GM12874 (cell line): ENCODE measurements around the gene ZNF71.

Experiments
- TF ChIP-seq, protein P1 (sequence below): IDR thresholded peaks from 2 replicates; pipeline ENCODE4 v1.5.1; 2011; ENCODE audit warnings: low read depth, mild to moderate bottlenecking, control low read depth, low read length, moderate library complexity; ENCODE audit not compliant: insufficient read depth

Gene ZNF71

DNA sequence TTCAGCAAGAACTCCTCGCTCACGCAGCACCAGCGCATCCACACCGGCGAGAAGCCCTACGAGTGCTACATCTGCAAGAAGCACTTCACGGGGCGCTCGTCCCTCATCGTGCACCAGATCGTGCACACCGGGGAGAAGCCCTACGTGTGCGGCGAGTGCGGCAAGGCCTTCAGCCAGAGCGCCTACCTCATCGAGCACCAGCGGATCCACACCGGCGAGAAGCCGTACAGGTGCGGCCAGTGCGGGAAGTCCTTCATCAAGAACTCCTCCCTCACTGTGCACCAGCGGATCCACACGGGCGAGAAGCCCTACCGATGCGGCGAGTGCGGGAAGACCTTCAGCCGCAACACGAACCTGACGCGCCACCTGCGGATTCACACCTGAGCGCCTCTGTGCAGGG is 27.3 kb downstream of the ZNF71 start:
- TF ChIP-seq, protein P1, sequence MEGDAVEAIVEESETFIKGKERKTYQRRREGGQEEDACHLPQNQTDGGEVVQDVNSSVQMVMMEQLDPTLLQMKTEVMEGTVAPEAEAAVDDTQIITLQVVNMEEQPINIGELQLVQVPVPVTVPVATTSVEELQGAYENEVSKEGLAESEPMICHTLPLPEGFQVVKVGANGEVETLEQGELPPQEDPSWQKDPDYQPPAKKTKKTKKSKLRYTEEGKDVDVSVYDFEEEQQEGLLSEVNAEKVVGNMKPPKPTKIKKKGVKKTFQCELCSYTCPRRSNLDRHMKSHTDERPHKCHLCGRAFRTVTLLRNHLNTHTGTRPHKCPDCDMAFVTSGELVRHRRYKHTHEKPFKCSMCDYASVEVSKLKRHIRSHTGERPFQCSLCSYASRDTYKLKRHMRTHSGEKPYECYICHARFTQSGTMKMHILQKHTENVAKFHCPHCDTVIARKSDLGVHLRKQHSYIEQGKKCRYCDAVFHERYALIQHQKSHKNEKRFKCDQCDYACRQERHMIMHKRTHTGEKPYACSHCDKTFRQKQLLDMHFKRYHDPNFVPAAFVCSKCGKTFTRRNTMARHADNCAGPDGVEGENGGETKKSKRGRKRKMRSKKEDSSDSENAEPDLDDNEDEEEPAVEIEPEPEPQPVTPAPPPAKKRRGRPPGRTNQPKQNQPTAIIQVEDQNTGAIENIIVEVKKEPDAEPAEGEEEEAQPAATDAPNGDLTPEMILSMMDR: no peak

DNA sequence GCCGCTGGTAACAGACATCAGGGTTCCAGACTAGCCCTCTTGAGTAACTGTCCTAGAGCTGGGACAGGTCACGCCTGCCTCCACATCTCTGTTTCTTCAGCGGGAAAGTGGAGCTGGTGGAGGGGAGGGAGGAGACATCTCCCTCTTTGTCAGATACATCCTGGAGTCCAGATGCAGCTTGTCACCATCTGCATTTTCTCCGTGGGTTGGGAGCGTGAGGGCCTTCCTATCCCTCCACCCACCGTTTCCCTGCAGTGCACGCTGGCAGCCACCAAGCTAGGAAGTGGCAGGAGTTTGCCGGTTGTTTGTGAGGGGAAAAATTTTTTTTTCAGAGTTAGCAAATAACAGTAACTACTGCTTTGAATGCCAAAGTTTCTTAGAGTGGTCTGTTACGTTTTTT is 27.9 kb downstream of the ZNF71 start:
- TF ChIP-seq, protein P1: no peak

DNA sequence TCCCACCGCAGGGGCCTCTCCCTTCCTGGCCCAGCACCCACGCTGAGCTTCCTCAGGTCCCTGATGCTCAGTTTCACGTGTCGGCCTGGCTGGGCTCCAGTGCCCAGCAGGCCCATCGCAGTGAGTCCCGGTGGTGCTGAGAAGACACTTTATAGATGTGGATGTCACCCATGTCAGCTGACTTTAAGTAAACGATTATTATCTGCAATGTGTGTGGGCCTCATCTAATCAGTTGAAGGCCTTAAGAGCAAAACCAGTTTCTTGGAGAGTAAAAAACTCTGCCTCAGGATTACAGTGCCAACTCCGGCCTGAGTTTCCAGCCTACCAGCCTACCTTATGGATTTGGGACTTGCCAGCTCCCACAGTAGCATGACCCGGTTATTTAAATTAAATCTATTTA is 30.6 kb downstream of the ZNF71 start:
- TF ChIP-seq, protein P1: no peak

DNA sequence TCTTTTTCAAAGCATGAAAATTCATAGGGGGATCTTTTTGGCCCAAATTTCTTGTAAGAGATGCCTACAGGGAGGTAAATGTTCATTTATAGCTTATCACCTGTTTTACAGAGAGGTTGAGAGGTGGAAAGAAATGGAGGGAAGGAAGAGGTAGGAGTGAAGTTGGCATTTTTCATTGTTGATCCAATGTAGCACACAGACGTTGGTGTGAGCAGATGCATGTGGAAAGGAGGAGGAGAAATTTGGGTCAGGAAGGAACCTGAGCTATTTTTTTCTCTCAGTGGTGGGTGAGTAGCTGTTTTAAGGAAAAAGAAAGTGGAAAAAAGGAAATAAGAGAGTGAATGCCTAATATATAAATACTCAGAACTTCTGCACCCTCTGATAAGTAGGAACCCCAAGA is 37.9 kb downstream of the ZNF71 start:
- TF ChIP-seq, protein P1: no peak

DNA sequence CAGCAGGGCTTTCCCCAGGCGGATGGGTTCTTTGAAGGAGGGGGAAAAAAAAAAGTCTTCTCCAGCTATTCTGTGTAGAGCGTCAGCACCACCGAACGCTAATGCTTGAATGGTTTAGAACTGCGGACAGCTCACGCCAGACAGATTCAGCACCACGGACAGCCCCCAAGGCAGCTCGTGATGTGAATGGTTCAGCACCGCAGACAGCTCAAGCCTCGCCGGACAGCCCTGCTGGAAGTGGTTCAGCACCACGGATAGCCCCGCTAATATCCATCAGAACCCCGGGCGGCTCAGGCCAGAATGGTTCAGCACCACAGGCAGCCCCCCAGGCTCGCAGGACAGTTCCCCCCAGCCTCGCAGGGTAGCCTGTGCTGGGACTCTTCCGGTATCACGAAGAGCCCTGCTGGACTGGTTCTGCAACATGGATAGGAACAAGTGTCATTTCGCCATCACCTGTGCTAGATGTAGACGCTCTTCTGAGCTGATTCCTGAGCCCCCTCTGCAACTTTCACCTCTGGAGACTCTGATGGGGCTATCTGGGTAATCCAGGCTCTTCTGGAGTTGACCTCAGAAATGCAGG is 43.0 kb downstream of the ZNF71 start:
- TF ChIP-seq, protein P1: no peak

DNA sequence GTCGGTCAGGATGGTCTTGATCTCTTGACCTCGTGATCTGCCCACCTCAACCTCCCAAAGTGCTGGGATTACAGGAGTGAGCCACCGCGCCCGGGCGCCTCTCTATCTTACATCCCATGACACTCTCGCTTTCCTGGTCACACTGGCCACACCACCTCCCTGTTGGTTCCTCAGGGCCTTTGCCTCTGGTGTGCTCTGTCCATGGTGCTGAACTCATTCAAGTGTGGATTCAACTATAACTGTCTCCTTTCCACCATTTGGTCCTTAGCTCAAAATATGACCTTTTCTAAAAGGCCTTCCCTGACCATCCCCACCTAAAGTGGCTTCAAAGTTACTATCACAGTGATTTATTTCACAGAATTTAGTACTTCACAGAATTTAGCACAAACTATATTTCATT is 44.1 kb downstream of the ZNF71 start:
- TF ChIP-seq, protein P1: no peak

DNA sequence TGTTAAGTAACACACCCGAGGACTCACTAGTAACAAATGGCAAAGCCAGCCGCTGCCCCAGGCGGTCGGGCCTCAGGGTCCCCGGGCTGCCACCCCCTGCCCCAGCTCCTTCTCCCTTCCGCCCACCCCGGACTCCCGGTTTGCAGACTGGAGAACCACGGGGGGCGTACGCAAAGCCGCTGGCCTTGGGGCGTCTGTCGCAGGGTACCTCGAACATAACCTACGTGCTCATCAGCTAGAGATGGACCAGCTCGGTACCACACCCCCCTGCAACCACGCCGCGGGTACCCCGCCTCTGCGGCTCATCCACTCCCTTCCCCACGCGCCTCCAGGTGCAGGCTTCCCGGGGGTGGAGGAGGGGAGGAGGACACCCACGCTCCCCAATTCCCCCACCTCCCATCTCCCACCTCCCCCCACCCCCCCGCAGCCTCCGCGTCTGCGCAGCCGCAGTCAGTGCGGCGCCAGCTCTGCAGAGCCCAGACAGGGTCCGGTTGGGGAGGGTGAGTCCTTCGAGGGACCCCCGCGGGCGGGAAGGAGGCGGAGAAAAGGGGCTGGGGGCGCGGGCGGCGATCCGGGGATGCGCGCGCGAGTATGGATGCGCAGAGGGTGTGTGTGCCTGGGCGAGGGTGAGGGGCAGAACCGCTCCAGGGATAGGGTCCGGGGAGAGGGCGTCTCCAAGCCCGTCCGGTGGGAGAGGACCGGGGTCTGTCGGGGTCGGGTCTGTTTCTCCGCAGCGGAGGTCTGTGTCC is 47.8 kb downstream of the ZNF71 start, which contains the start of gene SMIM17:
SMIM17 (plus strand) TSS at position 449 of the 749 bp plus-strand sequence. CDS start 2,509 bp downstream, outside the sequence.
- TF ChIP-seq, protein P1: no peak
